WTC11 (cell line): Measurements from ENCODE around the gene DNAJB9.

Experiments
- CREB1 ChIP-seq: sonication (generic); formaldehyde crosslinking; IDR thresholded peaks from 2 replicates; pipeline ENCODE4 v1.8.0; 2023; ENCODE audit warnings: mild to moderate bottlenecking, missing genetic modification reagents
- EMX1 ChIP-seq: fragments of 250-450 bp; sonication (Bioruptor Pico); IDR thresholded peaks from 2 replicates; pipeline ENCODE4 v1.8.0; 2021; ENCODE audit warnings: mild to moderate bottlenecking
- JUN ChIP-seq: sonication (generic); formaldehyde crosslinking; IDR thresholded peaks from 2 replicates; pipeline ENCODE4 v1.8.0; 2023; ENCODE audit warnings: mild to moderate bottlenecking, missing genetic modification reagents
- KAT7 ChIP-seq: sonication (generic); formaldehyde crosslinking; IDR thresholded peaks from 2 replicates; pipeline ENCODE4 v1.8.1; 2023; ENCODE audit warnings: missing genetic modification reagents, mild to moderate bottlenecking, borderline replicate concordance
- NR2C2 ChIP-seq: sonication (generic); formaldehyde crosslinking; IDR thresholded peaks from 2 replicates; pipeline ENCODE4 v1.8.0; 2022; ENCODE audit warnings: mild to moderate bottlenecking, missing genetic modification reagents
- SMAD3 ChIP-seq: sonication (generic); formaldehyde crosslinking; IDR thresholded peaks from 2 replicates; pipeline ENCODE4 v1.8.0; 2022; ENCODE audit warnings: missing genetic modification reagents, mild to moderate bottlenecking, borderline replicate concordance
- ZNF423 ChIP-seq: fragments of 250-450 bp; sonication (Bioruptor Pico); IDR thresholded peaks from 2 replicates; pipeline ENCODE4 v2.1.2; 2022; ENCODE audit warnings: mild to moderate bottlenecking, moderate library complexity
- TF ChIP-seq, protein P1 (sequence below): fragments of 200-600 bp; IDR thresholded peaks from 2 replicates; pipeline ENCODE4 v1.8.0; 2022; ENCODE audit warnings: antibody characterized with exemption

- TF ChIP-seq, protein P1, sequence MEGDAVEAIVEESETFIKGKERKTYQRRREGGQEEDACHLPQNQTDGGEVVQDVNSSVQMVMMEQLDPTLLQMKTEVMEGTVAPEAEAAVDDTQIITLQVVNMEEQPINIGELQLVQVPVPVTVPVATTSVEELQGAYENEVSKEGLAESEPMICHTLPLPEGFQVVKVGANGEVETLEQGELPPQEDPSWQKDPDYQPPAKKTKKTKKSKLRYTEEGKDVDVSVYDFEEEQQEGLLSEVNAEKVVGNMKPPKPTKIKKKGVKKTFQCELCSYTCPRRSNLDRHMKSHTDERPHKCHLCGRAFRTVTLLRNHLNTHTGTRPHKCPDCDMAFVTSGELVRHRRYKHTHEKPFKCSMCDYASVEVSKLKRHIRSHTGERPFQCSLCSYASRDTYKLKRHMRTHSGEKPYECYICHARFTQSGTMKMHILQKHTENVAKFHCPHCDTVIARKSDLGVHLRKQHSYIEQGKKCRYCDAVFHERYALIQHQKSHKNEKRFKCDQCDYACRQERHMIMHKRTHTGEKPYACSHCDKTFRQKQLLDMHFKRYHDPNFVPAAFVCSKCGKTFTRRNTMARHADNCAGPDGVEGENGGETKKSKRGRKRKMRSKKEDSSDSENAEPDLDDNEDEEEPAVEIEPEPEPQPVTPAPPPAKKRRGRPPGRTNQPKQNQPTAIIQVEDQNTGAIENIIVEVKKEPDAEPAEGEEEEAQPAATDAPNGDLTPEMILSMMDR, result no peak
- TF ChIP-seq EMX1 (CRISPR knock-in tag), result no peak
- no peak for TF ChIP-seq KAT7
- no peak for TF ChIP-seq CREB1 (CRISPR knock-in tag)
- no peak for TF ChIP-seq ZNF423 (CRISPR knock-in tag)
- TF ChIP-seq SMAD3, result no peak
- TF ChIP-seq JUN (CRISPR knock-in tag), result no peak
- TF ChIP-seq NR2C2 (CRISPR knock-in tag), result no peak
Observed at GRCh38 chr7:108537229-108537628, 32.4 kb upstream of the DNAJB9 start.
